ENCODE data around the gene ECPAS.

GRCh38 chr9:111501648-111502047 is 17.5 kb upstream of the ECPAS start:
- no peak for TF ChIP-seq CTCF (IDR thresholded peaks at IDR 0.05; ENCODE audit: low read depth, low read length)
- TF ChIP-seq EZH2phosphoT487 (IDR thresholded peaks at IDR 0.05; ENCODE audit: low read depth): no peak

Data from OCI-LY3 (cell line).